Umbilical cord (tissue), 2 donors: ENCODE data around the gene DIS3L2. TPM values are rescaled to one million over a fixed set of nuclear protein-coding genes. Genes with fewer than 3 reads are reported as not detected.

Source experiments
- DNase-seq: peaks from one replicate; pipeline ENCODE4 v3.0.0-alpha.2; 2015; ENCODE audit warnings: low spot score
- total RNA-seq: library from RNA; depleted of rRNA; stranded (reverse); fragments of >200 nt; gene quantifications from one replicate; pipeline ENCODE4 v1.2.3, GENCODE V29; 2014; ENCODE audit warnings: low replicate concordance; ENCODE audit not compliant: insufficient read depth

Gene DIS3L2
- total RNA-seq, 1 donor from 2014 or later: 46.0 TPM

DNA sequence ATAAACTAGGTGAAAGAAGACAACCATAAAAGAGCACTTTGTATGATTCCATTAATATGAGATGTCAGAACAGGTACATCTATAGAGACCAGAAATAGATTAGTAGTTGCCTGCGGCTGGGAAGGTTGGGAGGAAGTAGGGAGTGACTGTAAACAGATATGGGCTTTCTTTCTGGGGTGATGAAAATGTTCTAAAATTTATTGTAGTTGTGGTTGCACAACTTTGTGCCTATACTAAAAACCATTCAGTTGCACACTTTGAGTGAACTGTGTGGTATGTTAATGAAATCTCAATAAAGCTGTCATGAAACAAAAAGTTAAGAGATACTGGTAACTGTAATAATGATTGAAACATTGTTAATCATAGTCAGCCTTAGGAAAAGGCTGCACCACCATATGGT is 264.4 kb downstream of the DIS3L2 start:
- no peak for DNase-seq

- no peak for DNase-seq
These were observed 266.8 kb downstream of the DIS3L2 start for GRCh38 chr2:232228332-232228731.

- no peak for DNase-seq
These were observed 267.7 kb downstream of the DIS3L2 start for GRCh38 chr2:232228971-232229894.

DNA sequence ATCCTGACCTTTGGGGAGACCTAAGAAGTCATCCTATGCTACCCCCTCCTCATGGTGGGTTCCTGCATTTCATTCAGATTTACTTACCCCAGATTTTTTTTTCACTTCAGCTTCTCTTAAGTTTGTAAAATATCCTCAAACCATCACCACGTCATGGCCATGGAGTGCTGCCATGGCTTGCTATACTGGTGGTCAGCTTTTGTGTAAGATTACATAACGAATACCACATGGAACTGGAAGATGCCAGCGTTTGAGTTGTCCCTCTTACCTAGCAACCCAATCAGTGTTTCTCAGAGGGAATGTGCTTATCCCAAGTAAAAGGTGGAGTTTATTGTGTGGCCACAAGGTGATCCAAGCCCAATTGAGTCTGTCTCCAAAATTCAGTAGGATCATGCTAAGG is 268.4 kb downstream of the DIS3L2 start:
- no peak for DNase-seq

DNA sequence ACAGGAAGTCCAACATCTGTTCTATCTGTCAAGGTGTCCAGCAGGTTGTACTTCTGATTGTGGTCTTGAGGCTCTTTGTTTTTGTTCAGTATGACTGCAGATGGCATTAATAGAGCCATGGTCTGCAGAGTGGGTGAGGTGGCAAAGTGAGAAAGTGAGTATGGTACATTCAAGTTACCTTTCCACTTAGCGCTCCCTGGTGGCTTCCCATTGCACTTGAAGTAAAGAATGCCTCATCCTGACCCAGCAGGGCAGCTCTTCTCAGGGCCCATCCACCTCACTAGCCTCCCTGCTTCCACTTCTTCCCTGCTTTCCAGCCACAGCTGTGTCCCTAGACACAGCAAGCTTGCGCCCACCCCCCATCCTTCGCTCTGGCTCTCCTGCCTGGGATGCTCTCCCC is 269.0 kb downstream of the DIS3L2 start:
- DNase-seq: no peak

- DNase-seq: no peak
These were observed 270.0 kb downstream of the DIS3L2 start for GRCh38 chr2:232231554-232231953.

DNA sequence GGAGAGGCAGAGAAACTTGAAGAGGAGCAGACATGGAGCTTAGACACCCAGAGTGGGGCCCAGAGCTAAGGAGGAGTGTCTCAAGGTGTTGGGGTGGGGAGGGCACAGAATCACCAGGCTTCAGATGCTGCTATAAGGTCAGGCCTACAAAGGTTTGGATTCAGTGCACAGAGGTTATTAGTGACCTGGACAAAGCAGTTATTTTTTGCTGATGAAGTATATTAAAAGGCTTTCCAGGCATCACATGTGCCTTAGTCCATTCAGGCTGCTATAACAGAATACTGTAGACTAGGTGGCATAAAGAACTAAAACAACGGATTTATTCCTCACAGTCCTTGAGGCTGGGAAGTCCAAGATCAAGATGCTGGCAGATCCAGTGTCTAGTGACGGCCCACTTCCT is 271.4 kb downstream of the DIS3L2 start:
- DNase-seq: no peak

DNA sequence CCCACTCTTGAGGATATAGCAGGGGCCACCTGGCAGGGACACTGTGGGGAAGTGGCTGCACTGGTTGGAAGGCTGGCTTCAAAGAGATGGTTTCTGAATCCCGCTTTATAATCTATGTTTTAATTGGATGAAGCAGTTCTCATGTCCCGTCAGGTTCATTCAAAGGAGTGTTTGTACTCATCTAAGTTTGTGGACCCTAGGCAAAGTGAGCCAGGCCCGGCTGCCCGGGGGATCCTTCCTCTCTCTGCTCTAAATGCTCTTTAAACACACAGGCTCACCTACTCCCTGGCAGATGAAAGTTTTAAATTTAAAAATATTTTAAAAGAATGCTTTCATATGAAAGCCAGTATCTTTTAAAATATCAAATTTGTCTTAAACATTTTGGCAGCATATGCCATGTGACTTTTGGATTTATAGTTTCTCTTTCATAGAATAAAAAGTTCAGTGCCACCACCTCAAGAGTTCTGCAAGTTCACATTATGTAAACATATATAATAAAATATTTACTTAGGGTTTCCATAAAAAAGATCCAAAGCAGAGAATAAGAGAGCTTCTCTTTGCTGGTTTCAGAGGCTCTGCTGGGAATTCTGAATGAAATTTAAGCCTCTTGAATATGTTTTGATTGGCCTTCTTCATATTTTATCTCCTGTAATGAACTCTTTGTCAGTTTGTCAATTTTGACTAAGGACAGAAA is 273.6 kb downstream of the DIS3L2 start:
- no peak for DNase-seq

- no peak for DNase-seq
These were observed 274.2 kb downstream of the DIS3L2 start for GRCh38 chr2:232235716-232236115.

GRCh38 chr2:232236200-232236599 is 274.7 kb downstream of the DIS3L2 start:
- no peak for DNase-seq

GRCh38 chr2:232237464-232237863 is 276.0 kb downstream of the DIS3L2 start:
- no peak for DNase-seq

GRCh38 chr2:232238108-232238507 is 276.6 kb downstream of the DIS3L2 start:
- DNase-seq: no peak

GRCh38 chr2:232238596-232238995 is 277.1 kb downstream of the DIS3L2 start:
- no peak for DNase-seq

GRCh38 chr2:232239951-232240681 is 278.6 kb downstream of the DIS3L2 start:
- no peak for DNase-seq

DNA sequence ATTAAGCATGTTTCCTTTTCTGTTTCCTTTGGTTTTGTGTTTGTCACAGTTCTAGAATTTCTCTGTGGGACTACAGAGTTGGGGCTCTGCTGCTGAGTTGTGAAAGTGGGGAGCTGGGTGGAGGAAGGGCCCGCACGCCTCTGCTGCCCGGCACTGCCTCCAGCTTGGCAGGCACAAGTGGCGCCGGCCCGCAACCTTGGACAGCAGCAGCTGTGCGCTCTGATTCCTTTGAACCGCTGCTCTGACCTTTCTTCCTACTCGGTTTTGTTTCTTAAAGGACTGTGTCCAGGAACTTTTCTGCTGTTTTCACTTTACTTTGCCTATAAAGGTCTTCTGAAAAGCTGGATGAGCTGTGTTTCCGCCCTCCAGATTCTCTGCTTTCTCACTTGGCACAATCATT is 279.4 kb downstream of the DIS3L2 start:
- DNase-seq: no peak

DNA sequence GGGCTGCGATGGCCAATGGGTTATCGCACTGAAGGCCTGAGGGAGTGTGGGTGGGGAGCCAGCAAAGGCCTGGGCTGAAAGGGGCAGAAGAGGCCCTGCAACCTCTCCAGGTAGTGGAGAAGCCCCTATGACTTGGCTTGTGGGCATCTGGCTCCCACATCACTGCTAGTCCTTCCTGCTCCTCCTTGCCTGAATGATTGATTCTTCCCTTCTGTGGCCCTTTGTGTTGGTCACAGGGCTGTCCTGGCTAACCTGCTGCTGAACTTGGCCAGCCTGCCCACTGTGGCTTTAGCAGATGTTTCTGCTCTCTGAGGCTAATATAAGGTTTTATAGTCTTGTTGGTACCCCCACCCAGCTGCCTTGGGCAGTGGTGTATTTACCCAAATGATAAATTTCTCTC is 280.8 kb downstream of the DIS3L2 start:
- DNase-seq: no peak

- no peak for DNase-seq
These were observed 283.6 kb downstream of the DIS3L2 start for GRCh38 chr2:232245111-232245510.

GRCh38 chr2:232246245-232246644 is 284.7 kb downstream of the DIS3L2 start:
- DNase-seq: no peak

GRCh38 chr2:232249096-232249495 is 287.6 kb downstream of the DIS3L2 start:
- no peak for DNase-seq

DNA sequence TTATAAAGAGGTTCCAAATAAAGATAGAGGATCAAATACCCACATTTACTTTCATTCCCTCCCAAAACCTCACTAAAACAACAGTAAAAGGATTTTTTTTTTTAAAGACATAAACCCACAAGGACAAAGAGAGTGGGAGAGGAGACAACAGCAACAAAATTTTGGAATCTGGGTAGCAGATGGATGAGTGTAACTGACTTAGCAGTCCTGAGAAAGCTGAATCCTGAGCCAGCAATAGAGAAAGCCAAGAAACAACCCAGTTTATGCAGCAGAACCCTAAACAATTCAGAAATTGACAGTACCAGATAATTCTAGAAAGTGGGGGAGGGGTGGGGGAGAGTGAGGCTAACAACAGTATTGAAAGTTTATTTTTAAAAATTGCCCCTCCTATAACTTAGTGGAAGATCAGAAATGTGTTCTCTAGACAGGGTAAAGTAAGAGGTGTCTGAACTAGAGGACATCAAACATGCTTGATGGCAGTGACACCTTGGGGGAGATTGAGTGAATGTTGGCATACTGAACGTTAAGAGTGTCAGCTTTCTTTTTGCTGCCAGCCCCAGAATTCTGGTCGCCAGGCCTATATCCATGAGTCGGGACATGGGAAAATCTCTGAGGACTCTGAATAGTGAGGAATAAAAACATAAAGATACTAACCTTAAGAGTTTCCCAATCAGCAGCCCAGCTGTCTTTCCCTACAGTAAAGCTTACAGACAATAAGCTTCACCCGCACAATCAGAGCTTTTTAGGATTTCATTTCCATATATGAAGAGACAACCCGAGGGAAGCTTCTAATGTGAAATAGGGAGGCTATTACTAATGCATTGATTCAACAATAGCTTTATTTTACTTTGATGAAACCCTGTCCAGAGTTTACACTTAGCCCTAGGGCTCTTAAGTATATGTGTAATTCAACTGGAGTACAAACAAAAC is 289.0 kb downstream of the DIS3L2 start:
- DNase-seq: no peak

DNA sequence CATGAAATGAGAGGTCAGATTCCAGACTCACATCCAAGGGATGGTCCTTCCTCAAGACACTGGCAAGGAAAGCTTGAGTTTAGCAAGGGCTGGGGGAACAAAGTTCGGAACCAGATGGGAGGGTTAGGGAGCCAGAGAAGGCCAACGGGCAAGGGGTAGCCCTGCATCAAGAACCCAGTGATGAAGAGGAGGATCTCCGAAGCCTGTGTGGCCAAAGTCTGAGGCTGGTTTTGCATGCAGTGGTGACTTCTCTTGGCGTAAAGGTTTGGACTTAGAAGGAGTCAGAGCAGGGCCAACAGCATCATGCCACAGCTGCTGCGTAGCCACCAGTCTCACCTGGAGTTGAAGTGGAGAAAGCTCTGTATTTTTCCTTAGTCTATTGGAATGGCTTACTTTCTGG is 293.5 kb downstream of the DIS3L2 start:
- DNase-seq: no peak
